ENCODE data around the gene SARNP.

SARNP gene

GRCh38 chr12:55724940-55725309, 92.6 kb downstream of the SARNP start:
- no peak for DNase-seq (ENCODE audit: low read depth in 2 of 2)

GRCh38 chr12:55724226-55724939, 93.1 kb downstream of the SARNP start:
- DNase-seq (ENCODE audit: low read depth in 2 of 2): peak; percentile 22 to 47

- DNase-seq (ENCODE audit: low read depth in 2 of 2): no peak
Observed at GRCh38 chr12:55723516-55724225, 93.9 kb downstream of the SARNP start.

- DNase-seq (ENCODE audit: low read depth in 2 of 2): no peak
Observed at GRCh38 chr12:55722948-55723347, 94.6 kb downstream of the SARNP start.

- DNase-seq (ENCODE audit: low read depth in 2 of 2): no peak
Observed at GRCh38 chr12:55721601-55722213, 95.8 kb downstream of the SARNP start.

- DNase-seq (ENCODE audit: low read depth in 2 of 2): no peak
Observed at GRCh38 chr12:55720894-55721444, 96.6 kb downstream of the SARNP start.

GRCh38 chr12:55720071-55720564, 97.4 kb downstream of the SARNP start, which contains the start of gene RDH5:
RDH5 (plus strand) TSS chr12:55720393; CDS start chr12:55721185, 792 bp downstream.
- no peak for DNase-seq (ENCODE audit: low read depth in 2 of 2)

GRCh38 chr12:55719371-55719770, 98.2 kb downstream of the SARNP start:
- DNase-seq (ENCODE audit: low read depth in 2 of 2): no peak

GRCh38 chr12:55718624-55719275, 98.8 kb downstream of the SARNP start:
- no peak for DNase-seq (ENCODE audit: low read depth in 2 of 2)

GRCh38 chr12:55718015-55718414, 99.5 kb downstream of the SARNP start:
- DNase-seq (ENCODE audit: low read depth in 2 of 2): no peak

GRCh38 chr12:55717011-55718007, 100.2 kb downstream of the SARNP start:
- DNase-seq (ENCODE audit: low read depth in 2 of 2): no peak

GRCh38 chr12:55716582-55716957, 101.0 kb downstream of the SARNP start:
- DNase-seq (ENCODE audit: low read depth in 2 of 2): no peak

- peak; percentile 78 to 85 for DNase-seq (ENCODE audit: low read depth in 2 of 2)
Observed at GRCh38 chr12:55715833-55716581, 101.5 kb downstream of the SARNP start, which contains the start of gene BLOC1S1. BLOC1S1 (plus strand) TSS chr12:55716046; CDS start chr12:55716052, 6 bp downstream.

- no peak for DNase-seq (ENCODE audit: low read depth in 2 of 2)
Observed at GRCh38 chr12:55715169-55715764, 102.3 kb downstream of the SARNP start.

GRCh38 chr12:55713721-55714120, 103.8 kb downstream of the SARNP start:
- DNase-seq (ENCODE audit: low read depth in 2 of 2): no peak

GRCh38 chr12:55712700-55713415, 104.7 kb downstream of the SARNP start:
- no peak for DNase-seq (ENCODE audit: low read depth in 2 of 2)

GRCh38 chr12:55711786-55712553, 105.6 kb downstream of the SARNP start:
- no peak for DNase-seq (ENCODE audit: low read depth in 2 of 2)

GRCh38 chr12:55708695-55709233, 108.8 kb downstream of the SARNP start:
- no peak for DNase-seq (ENCODE audit: low read depth in 2 of 2)

Data from stimulated activated CD8-positive, alpha-beta memory T cell treated with anti-CD3 and anti-CD28 coated beads, Interleukin-7, amount 100 ng/mL, for 1 hour (primary cell).